ENCODE results near the gene LINGO1. TPM values are rescaled to one million over a fixed set of nuclear protein-coding genes. Genes with fewer than 3 reads are reported as not detected.

LINGO1 gene
- total RNA-seq, 2 donors from 2014 or later, result 7.9 to 19.7 TPM

DNA sequence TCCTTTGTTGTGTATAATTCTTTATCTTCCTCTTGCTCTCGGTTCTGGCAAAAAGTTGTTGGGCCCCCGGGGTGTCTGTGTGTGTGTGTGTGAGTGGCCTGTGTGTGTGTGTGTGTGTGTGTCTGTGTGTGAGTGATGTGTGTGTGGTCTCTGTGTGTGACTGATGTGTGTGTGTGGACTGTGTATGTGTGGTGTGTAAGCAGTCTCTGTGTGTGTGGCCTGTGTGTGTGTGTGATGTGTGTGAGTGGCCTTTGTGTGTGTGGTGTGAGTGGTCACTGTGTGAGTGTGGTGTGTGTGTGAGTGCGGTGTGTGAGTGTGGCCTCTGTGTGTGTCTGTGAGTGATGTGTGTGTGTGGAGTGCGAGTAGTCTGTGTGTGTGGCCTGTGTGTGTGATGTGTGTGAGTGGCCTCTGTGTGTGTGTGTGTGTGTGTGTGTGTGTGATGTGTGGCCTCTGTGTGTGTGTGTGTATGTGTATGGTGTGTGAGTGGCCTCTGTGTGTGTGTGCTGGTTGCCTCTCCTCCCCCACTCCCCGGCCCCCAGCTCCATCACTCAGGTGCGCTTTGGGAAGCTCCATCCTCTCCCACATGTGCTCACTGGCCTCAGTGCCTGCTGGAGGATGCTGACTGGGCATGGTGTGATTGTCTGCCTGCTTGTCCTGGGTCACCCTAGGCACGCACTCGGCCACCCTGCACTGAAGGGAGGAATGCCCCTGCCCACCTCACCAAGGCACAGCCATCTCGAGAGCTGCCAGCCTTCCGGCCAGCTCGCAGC, 8.8 kb downstream of the LINGO1 start:
- DNase-seq, result peak; percentile 61
- TF ChIP-seq, protein P1, sequence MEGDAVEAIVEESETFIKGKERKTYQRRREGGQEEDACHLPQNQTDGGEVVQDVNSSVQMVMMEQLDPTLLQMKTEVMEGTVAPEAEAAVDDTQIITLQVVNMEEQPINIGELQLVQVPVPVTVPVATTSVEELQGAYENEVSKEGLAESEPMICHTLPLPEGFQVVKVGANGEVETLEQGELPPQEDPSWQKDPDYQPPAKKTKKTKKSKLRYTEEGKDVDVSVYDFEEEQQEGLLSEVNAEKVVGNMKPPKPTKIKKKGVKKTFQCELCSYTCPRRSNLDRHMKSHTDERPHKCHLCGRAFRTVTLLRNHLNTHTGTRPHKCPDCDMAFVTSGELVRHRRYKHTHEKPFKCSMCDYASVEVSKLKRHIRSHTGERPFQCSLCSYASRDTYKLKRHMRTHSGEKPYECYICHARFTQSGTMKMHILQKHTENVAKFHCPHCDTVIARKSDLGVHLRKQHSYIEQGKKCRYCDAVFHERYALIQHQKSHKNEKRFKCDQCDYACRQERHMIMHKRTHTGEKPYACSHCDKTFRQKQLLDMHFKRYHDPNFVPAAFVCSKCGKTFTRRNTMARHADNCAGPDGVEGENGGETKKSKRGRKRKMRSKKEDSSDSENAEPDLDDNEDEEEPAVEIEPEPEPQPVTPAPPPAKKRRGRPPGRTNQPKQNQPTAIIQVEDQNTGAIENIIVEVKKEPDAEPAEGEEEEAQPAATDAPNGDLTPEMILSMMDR (conservative IDR thresholded peaks at IDR 0.05), result no peak
- Histone ChIP-seq H3K36me3 (ENCODE audit: control insufficient read depth, insufficient read depth, low read length) (no peaks in the 10 kb centered on the region), H3K27me3 (ENCODE audit: control insufficient read depth, insufficient read depth, low read length, poor library complexity, severe bottlenecking) (no peaks in the 10 kb centered on the region), H3K4me3 (ENCODE audit: low read length) (no peak overlapping the region), H3K27ac (ENCODE audit: low read depth, low read length) (no peak overlapping the region), H3K9ac (ENCODE audit: extremely low read depth, low read length, poor library complexity, severe bottlenecking) (no peak overlapping the region), H3K4me1 (ENCODE audit: control insufficient read depth, insufficient read depth, low read length) (peaks cover 14% of the 10 kb centered on the region), H3K9me3 (ENCODE audit: control insufficient read depth, low read length) (no peaks in the 10 kb centered on the region)
- Mint-ChIP-seq H3K36me3 (ENCODE audit: low read depth) (no peaks in the 10 kb centered on the region), H3K9me3 (no peaks in the 10 kb centered on the region), H3K27ac (peak overlapping the region; percentile 77), H3K27me3 (ENCODE audit: insufficient read depth) (peaks cover 11% of the 10 kb centered on the region), H3K4me3 (peak overlapping the region; percentile 43), H3K4me1 (peaks cover 41% of the 10 kb centered on the region)
- 75 to 93% methylated on average over 2 to 10 of the region's 11 CpGs for WGBS, 2 experiments (ENCODE audit: insufficient coverage in 1 of 2, insufficient read length in 1 of 2)

DNA sequence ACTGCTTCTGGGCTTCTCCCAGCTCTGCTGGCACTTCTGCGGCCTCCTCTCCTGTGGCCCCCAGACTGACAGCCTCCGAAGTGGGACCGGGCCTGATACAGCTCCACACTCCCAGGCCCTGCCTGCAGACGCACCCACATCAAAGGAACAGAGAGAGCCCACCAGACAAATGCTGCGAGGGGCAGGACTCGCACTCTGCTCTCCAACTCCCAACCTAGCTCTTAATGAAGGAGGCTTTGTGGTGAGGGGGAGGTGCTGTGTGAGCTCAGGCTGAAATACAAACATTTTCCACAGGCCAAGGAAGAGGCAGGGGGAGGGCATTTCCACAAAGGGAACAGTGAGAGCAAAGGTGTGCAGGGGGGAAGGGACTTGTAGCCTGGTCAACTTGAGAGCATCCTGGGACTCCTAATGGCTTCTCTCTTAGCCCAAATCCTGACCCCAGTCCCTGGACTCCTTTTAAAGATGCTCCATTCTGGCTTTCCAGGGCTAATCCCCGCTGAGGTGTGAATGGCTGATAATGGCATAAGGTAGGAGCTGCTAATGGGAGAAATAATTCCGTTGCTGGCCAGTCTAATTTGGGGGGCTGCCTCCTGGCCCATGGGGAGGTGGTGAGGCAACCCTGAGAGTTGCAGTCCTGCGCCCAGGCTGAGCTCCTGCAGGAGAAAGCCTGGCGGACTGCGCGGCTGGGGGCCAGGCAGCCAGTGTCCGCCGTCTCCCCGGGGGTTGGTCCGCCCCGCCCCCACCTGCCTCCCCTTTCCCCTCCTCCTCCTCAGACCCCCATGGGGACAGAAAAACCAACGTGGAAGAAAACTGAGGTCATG, 9.6 kb downstream of the LINGO1 start:
- H3K36me3 Mint-ChIP-seq (ENCODE audit: low read depth), result no peaks in the 10 kb centered on the region
- Histone ChIP-seq H3K36me3 (ENCODE audit: control insufficient read depth, insufficient read depth, low read length) (no peaks in the 10 kb centered on the region), H3K9me3 (ENCODE audit: control insufficient read depth, low read length) (no peaks in the 10 kb centered on the region), H3K27me3 (ENCODE audit: control insufficient read depth, insufficient read depth, low read length, poor library complexity, severe bottlenecking) (no peaks in the 10 kb centered on the region), H3K9ac (ENCODE audit: extremely low read depth, low read length, poor library complexity, severe bottlenecking) (no peak overlapping the region), H3K4me1 (ENCODE audit: control insufficient read depth, insufficient read depth, low read length) (peaks cover 14% of the 10 kb centered on the region), H3K27ac (ENCODE audit: low read depth, low read length) (no peak overlapping the region), H3K4me3 (ENCODE audit: low read length) (no peak overlapping the region)
- H3K9me3 Mint-ChIP-seq, result no peaks in the 10 kb centered on the region
- H3K4me3 Mint-ChIP-seq, result peak overlapping the region; percentile 43
- H3K4me1 Mint-ChIP-seq, result peaks cover 36% of the 10 kb centered on the region
- H3K27me3 Mint-ChIP-seq (ENCODE audit: insufficient read depth), result peaks cover 11% of the 10 kb centered on the region
- DNase-seq, result peak; percentile 94
- TF ChIP-seq, protein P1 (conservative IDR thresholded peaks at IDR 0.05), result no peak
- WGBS, 2 experiments (ENCODE audit: insufficient coverage in 1 of 2, insufficient read length in 1 of 2), result 24 to 38% methylated on average over 6 to 18 of the region's 18 CpGs
- peak overlapping the region; percentile 89 for H3K27ac Mint-ChIP-seq

DNA sequence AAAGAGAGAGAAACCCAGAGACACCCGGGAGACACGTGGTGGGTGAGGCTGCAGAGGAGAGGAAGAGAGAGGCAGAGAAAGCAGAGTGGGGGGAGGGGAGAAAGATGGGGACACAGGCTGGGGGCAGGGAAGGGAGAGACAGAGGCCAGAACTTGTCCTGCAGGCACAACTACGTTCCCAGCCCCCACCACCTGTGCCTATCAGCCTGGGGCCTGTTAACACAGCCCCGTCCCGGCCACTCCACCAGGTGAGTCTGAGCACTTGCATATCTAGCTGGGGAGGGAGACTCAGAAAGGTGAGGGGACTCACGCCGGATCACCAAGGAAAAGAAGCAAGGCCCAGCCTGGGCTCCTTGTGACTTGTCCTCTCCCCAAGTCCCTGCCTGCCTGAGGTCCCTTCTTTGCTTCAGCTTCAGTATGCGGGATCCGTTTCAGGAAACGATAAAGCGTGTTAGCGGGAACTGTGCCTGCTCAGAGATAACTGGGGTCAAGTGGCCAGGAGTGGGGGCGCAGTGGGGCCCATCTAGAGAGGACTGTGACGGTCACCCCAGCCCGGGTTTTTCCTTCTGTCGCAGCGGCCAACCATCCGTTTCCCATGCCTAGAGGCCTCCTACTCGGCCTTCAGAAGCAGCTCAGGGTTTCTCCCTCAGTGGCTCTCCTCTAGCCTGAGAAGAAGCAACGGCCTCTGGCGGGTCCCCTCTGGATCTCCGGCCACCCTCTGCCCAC, 10.3 kb downstream of the LINGO1 start:
- H3K27ac ChIP-seq (ENCODE audit: low read depth, low read length), result no peak overlapping the region
- H3K9ac ChIP-seq (ENCODE audit: extremely low read depth, low read length, poor library complexity, severe bottlenecking), result no peak overlapping the region
- Mint-ChIP-seq H3K36me3 (ENCODE audit: low read depth) (no peaks in the 10 kb centered on the region), H3K27ac (peak overlapping the region; percentile 89), H3K4me3 (peak overlapping the region; percentile 43), H3K9me3 (no peaks in the 10 kb centered on the region), H3K4me1 (peaks cover 39% of the 10 kb centered on the region), H3K27me3 (ENCODE audit: insufficient read depth) (peaks cover 11% of the 10 kb centered on the region)
- DNase-seq, result peak; percentile 71
- H3K27me3 ChIP-seq (ENCODE audit: control insufficient read depth, insufficient read depth, low read length, poor library complexity, severe bottlenecking), result no peaks in the 10 kb centered on the region
- WGBS, 2 experiments (ENCODE audit: insufficient coverage in 1 of 2, insufficient read length in 1 of 2), result 60 to 69% methylated on average over 20 to 22 of the region's 22 CpGs
- peaks cover 14% of the 10 kb centered on the region for H3K4me1 ChIP-seq (ENCODE audit: control insufficient read depth, insufficient read depth, low read length)
- TF ChIP-seq, protein P1 (conservative IDR thresholded peaks at IDR 0.05), result no peak
- no peaks in the 10 kb centered on the region for H3K36me3 ChIP-seq (ENCODE audit: control insufficient read depth, insufficient read depth, low read length)
- H3K9me3 ChIP-seq (ENCODE audit: control insufficient read depth, low read length), result no peaks in the 10 kb centered on the region
- no peak overlapping the region for H3K4me3 ChIP-seq (ENCODE audit: low read length)

Measured in endodermal cell (in vitro differentiated cells).